K562 (cell line): ENCODE results near the gene ZC3H18. TPM values are rescaled to one million over a fixed set of nuclear protein-coding genes. Genes with fewer than 3 reads are reported as not detected.

Source experiments
- ARID4B ChIP-seq: sonication (generic); formaldehyde crosslinking; IDR thresholded peaks from 2 replicates; pipeline ENCODE4 v1.8.0; 2022; ENCODE audit warnings: mild to moderate bottlenecking, missing genetic modification reagents
- CBX1 ChIP-seq: sonication (generic); IDR thresholded peaks from 2 replicates; pipeline ENCODE4 v1.6.1; 2016; ENCODE audit warnings: antibody characterized with exemption, low read depth, mild to moderate bottlenecking
- GTF2A2 ChIP-seq: IDR thresholded peaks from 2 replicates; pipeline ENCODE4 v1.6.1; 2016; ENCODE audit warnings: mild to moderate bottlenecking, missing genetic modification characterization, missing compliant biosample characterization
- MCM5 ChIP-seq: fragments of 450-650 bp; IDR thresholded peaks from 2 replicates; pipeline ENCODE4 v1.6.1; 2016; ENCODE audit warnings: low read depth
- MYNN ChIP-seq, 2 experiments: sonication (generic); formaldehyde crosslinking in 1 of 2; IDR thresholded peaks; 2 replicates each; pipeline versions ENCODE4 v1.5.0 to v1.6.1; 2016 to 2020; ENCODE audit warnings: antibody characterized with exemption in 1 of 2, missing genetic modification reagents in 1 of 2
- PKNOX1 ChIP-seq: fragments of 450-650 bp; IDR thresholded peaks from 2 replicates; pipeline ENCODE4 v1.6.1; 2016
- POLR2G ChIP-seq: fragments of 200-400 bp; formaldehyde crosslinking; IDR thresholded peaks from 2 replicates; pipeline ENCODE4 v1.6.1; 2017; ENCODE audit warnings: low read depth, mild to moderate bottlenecking, antibody characterized with exemption, low read length, moderate library complexity
- RAD21 ChIP-seq, 2 experiments: fragments of 250-450 bp in 1 of 2; fragments of 450-650 bp in 1 of 2; sonication (Bioruptor Pico) in 1 of 2; formaldehyde crosslinking in 1 of 2; IDR thresholded peaks in 1 of 2; conservative IDR thresholded peaks in 1 of 2; 2 replicates each; pipeline versions ENCODE4 v1.4.0 to v1.8.0; 2020 to 2022; ENCODE audit warnings: mild to moderate bottlenecking in 2 of 2, moderate library complexity in 1 of 2
- RBM14 ChIP-seq: fragments of 200-400 bp; formaldehyde crosslinking; IDR thresholded peaks from 2 replicates; pipeline ENCODE4 v1.6.1; 2018; ENCODE audit warnings: low read depth, mild to moderate bottlenecking, low read length, moderate library complexity, borderline replicate concordance; ENCODE audit not compliant: insufficient read depth
- RCOR1 ChIP-seq, 2 experiments: IDR thresholded peaks; 2 replicates each; pipeline ENCODE4 v1.6.1; 2012; ENCODE audit warnings: low read depth in 2 of 2, low read length in 2 of 2, borderline replicate concordance in 1 of 2, improper control_type of control experiment in 1 of 2
- THRAP3 ChIP-seq: fragments of 450-650 bp; IDR thresholded peaks from 2 replicates; pipeline ENCODE4 v1.6.1; 2016; ENCODE audit warnings: mild to moderate bottlenecking, inconsistent platforms, borderline replicate concordance
- polyA plus RNA-seq, 8 experiments: library from polyadenylated mRNA; depleted of rRNA in 4 of 8; stranded (reverse) in 5 of 8; unstranded in 3 of 8; fragments of >200 nt; fragmentation: Nextera tagmentation in 2 of 8; fragmentation: Illumina TruSeq in 1 of 8; extraction: Ambion mirVana in 2 of 8; extraction: Trizol in 1 of 8; gene quantifications; 2 replicates each; pipeline versions ENCODE4 v1.2.1 to v1.2.3, GENCODE V29; 2011 to 2014; ENCODE audit warnings: inconsistent platforms in 1 of 8, missing spikeins in 1 of 8
- total RNA-seq, 7 experiments: library from RNA; depleted of rRNA in 6 of 7; stranded (reverse); fragments of >200 nt in 6 of 7; fragmentation: Illumina TruSeq in 2 of 7; extraction: Trizol in 2 of 7; gene quantifications; 2 replicates each; pipeline versions ENCODE4 v1.2.1 to v1.2.3, GENCODE V29; 2011 to 2021; ENCODE audit warnings: low replicate concordance in 1 of 7

The ZC3H18 gene
- total and polyA plus RNA-seq, 9 of the 15 experiments (the other 6 are each of a cell fraction or from before 2014, with no cell fraction given) = 1.7 to 88.7 (median 26.9) TPM

- 0 out of 2 replicates have a peak, but pooled peaks have one; percentile 40 for TF ChIP-seq ARID4B (CRISPR knock-in tag)
- TF ChIP-seq CBX1 = 0 out of 2 replicates have a peak, but pooled peaks have one; percentile 45
- 0 out of 2 replicates have a peak, but pooled peaks have one; percentile 41 for TF ChIP-seq RBM14
- TF ChIP-seq MCM5 = no peak
- TF ChIP-seq MYNN (IDR thresholded peaks at IDR 0.05) = peak; percentile 41; the same call in 1 of the 2 replicates
- TF ChIP-seq MYNN (CRISPR knock-in tag; IDR thresholded peaks at IDR 0.05) = no peak
- peak; percentile 22; the same call in 1 of the 2 replicates for TF ChIP-seq PKNOX1
- 0 out of 2 replicates have a peak, but pooled peaks have one; percentile 6 for TF ChIP-seq POLR2G
- TF ChIP-seq GTF2A2 = no peak
- 0 out of 2 replicates have a peak, but pooled peaks have one; percentile 44 for TF ChIP-seq THRAP3
- TF ChIP-seq RAD21 (CRISPR knock-in tag; conservative IDR thresholded peaks at IDR 0.05 in 1 of 2, IDR thresholded peaks at IDR 0.05 in 1 of 2) = peak in 1 of 2 experiments; percentile 58; a peak in 1 of 4 replicates
- TF ChIP-seq RCOR1 (IDR thresholded peaks at IDR 0.05; ENCODE audit: borderline replicate concordance in 1 of 2, low read depth in 2 of 2, low read length in 2 of 2) = 0 out of 4 replicates have a peak, but pooled peaks of 1 of the 2 experiments have one; percentile 53
Measured at GRCh38 chr16:88633684-88634140, 63.5 kb downstream of the ZC3H18 start (continued).
